GM18867 (cell line): ENCODE results near the gene UGT2B7.
"Not testable (repeated sequence)": the region's sequence is repeated elsewhere in the genome, so short reads cannot be mapped to it uniquely, and the experiment has no call there.

ENCODE experiments used
- ATAC-seq: cut with Tn5 transposase; IDR thresholded peaks from one replicate; pipeline ENCODE4 v1.9.1; 2021; ENCODE audit warnings: mild to moderate bottlenecking, moderate library complexity; ENCODE audit not compliant: unreplicated experiment

UGT2B7 gene

DNA sequence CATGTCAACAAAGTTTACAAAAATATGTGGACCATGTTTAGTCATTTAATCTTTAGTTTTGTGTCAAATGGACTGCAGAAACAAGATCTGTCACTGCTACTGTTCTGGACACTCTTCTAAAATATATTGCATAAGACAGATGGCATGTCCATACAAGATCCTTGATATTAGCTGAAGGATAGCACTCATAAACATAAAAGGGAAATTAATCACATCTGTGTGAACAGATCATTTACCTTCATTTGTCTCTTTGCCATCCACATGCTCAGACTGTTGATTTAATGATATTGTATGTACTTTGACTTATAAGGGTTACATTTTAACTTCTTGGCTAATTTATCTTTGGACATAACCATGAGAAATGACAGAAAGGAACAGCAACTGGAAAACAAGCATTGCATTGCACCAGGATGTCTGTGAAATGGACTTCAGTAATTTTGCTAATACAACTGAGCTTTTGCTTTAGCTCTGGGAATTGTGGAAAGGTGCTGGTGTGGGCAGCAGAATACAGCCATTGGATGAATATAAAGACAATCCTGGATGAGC is at the start of gene UGT2B7:
Gene UGT2B7, plus strand, starts transcription at position 364 of the 546 bp plus-strand sequence. Its CDS starts 47 bp downstream, at position 411.
- ATAC-seq, result no peak

DNA sequence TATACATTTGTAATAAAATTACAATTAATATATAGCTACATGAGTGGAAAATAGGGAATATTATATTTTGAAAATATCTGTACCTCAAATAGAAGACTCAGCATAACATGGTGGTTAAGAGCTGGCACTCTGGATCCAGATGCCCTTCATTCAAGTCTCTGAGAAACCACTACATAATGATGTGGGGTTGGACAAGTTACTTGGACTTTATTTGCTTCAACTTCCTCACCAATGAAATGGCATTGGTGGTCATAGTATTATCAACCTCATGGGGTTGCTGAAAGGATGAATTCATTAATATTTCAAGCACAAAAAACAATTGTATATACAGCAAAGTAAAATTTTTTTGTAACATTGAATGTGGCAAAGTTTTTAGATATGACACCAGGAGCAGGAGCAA is 46.4 kb upstream of the UGT2B7 start:
- ATAC-seq, result no peak

DNA sequence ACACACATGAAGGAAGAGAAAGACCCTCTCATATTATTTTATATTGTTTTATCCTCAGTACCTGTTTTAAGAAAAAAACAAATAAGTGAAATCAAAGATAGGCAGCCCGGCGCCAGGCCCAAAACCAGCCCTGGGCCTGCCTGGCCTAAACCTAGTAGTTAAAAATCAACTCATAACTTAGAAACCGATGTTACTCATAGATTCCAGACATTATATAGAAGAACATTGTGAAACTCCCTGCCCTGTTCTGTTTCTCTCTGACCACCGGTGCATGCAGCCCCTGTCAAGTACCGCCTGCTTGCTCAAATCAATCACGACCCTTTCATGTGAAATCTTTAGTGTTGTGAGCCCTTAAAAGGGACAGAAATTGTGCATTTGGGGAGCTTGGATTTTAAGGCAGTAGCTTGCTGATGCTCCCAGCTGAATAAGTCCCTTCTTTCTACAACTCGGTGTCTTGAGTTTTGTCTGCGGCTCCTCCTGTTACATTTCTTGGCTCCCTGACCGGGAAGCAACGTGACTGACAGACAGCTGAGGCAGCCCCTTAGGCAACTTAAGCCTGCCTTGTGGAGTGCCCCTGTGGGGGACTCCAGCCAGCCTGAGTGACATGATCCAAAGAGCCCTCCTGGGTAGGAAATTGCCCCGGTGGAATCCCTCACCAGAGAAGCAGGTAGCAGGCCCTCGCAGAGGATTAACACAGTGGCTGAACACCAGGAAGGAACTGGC is 45.3 kb upstream of the UGT2B7 start:
- ATAC-seq, result peak; percentile 32

DNA sequence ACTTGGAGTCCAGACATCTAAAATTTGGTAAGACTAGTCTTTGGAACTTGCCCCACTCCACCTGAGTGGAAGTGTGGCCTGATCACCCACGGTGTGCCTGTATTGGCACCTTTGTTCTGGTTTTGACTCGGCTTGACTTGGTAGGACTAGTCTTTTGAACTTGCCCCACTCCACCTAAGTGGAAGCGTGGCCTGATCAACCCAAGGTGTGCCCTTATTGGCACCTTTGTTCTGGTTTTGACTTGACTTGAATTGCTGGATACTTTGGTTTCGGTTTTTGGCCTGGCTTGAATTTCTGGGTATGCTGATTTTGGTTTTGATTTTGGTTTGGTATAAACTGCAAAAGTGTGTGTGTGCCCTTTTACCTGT is 44.7 kb upstream of the UGT2B7 start:
- ATAC-seq, result peak; percentile 49

DNA sequence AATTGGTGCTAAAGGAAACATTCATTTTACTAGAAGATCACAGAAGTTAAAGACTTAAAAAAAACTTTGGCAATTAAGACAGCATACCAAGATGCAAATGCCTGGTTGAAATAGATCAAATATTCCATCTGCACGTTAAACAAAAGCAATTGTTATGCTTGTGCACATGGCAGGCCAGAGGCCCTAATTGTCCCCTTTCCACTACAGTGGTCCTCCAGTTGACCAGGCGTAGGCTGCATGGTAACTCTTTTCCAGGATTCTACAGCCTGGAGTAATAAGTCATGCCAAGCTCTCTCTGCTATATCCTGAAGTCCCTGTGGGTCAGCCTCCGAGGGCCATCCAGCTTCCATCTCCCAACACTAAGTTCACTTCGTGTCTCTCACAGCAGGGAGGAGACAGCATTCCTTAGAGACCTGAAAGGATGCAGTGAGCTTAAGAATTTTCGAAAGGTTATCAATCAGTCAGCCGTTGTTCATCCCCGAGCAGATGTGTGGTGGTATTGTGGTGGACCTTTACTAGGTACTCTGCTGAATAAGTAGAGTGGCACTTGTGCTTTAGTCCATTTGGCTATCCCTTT is 42.9 kb upstream of the UGT2B7 start:
- not testable (repeated sequence) for ATAC-seq

DNA sequence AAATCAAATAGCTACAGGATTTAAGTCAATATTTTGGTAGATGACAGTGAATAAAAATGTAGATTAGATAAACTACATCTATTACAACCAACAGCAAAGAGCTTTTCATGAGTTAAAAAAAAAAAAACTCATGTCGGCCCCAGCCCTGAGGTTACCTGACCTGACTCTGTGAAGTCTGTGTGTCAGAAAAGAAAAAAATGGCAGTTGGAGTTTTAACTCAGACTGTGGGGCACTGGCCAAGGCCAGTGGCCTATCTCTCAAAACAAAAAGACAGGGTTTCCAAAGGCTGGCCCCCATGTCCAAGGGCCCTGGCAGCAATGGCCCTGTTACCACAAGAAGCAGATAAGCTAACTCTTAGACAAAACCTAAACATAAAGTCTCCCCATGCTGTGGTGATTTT is 42.2 kb upstream of the UGT2B7 start:
- not testable (repeated sequence) for ATAC-seq

DNA sequence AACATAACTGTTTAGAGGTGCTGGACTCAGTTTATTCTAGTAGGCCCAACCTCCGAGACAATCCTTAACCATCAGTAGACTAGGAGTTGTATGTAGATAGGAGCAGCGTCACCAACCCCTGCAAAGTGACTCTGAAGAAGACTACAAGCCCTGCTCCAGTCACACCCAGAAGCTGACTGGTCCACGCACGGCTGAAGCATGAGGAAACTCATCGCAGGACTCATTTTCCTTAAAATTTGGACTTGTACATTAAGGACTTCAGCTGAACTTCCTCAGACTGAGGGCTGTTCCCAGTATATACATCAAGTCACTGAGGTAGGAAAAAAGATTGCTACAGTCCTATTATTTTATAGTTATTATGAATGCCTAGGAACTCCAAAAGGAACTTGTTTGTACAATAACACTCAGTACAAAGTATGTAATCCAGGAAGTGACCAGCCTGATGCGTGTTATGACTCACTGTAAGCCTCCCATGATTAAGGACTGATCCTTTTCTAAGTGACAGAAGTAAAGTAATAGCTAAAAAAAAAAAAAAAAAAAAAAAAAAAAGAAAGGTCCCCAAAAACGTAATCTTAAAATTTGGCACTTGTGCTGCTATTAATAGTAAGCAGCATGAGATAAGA is 41.6 kb upstream of the UGT2B7 start:
- ATAC-seq, result peak; percentile 49

DNA sequence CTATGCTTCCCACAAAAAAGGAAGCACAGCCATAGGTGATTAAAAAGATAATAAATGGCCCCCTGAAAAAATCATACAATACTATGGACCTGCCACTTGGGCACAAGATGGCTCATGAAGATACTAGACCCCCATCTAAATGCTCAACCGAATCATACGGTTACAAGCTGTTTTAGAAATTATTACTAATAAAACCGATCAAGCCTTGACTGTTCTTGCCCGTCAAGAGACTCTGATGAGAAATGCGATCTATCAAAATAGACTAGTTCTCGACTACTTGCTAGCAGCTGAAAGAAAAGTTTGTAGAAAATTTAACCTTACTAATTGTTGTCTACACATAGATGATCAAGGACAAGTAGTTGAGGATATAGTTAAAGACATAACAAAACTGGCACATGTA is 40.1 kb upstream of the UGT2B7 start:
- ATAC-seq, result no peak

DNA sequence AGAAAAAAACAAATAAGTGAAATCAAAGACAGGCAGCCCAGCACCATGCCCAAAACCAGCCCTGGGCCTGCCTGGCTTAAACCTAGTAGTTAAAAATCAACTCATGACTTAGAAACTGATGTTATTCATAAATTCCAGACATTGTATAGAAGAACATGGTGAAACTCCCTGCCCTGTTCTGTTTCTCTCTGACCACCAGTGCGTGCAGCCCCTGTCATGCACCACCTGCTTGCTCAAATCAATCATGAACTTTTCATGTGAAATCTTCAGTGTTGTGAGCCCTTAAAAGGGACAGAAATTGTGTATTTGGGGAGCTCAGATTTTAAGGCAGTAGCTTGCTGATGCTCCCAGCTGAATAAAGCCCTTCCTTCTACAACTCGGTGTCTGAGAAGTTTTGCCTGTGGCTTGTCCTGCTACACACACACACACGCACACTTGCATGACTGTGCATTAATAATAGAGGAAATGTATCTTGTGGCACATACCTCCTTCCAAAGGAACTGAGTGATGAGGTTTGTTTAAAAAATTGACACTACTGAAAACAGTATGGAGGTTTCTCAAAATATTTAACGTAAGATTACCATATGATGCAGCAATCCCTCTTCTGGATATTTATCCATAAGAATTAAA is 39.2 kb upstream of the UGT2B7 start:
- ATAC-seq, result no peak

DNA sequence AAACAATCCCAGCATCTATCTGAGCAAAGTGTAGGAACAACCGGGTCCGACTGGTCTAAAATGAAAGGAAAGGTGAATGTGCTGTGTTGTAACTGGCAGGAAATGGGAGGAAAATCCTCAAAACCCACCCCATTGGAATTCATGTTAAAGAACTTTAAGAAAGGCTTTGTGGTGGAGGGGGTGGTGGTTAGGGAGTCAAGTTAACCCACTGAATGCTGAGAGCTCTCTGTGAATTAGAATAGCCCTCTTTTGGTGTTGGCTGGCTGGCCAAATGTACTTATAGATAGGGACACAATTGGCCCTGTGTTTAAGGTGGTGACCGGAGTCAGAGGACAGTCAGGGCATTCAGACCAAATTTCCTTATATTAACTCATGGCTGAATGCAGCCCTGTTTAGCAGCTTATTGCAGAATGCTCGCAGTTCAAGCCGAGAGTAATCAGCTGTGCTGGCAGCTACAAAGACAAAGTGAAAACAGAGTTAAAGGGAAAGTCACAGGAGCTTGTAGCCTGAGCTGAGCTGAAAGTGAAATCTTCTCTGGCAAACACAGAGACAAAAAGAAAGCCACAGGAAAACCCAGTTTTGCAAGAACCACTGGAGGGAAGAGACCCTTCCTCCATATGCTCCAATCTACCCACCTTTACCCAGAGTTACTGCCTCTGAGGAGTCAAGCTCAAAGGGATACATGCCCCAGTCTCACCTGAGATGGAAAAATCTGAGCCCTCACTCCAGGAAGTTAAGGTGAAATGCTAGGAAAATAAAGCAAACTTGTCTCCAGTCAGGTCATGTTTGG is 38.5 kb upstream of the UGT2B7 start:
- peak; percentile 79 for ATAC-seq

DNA sequence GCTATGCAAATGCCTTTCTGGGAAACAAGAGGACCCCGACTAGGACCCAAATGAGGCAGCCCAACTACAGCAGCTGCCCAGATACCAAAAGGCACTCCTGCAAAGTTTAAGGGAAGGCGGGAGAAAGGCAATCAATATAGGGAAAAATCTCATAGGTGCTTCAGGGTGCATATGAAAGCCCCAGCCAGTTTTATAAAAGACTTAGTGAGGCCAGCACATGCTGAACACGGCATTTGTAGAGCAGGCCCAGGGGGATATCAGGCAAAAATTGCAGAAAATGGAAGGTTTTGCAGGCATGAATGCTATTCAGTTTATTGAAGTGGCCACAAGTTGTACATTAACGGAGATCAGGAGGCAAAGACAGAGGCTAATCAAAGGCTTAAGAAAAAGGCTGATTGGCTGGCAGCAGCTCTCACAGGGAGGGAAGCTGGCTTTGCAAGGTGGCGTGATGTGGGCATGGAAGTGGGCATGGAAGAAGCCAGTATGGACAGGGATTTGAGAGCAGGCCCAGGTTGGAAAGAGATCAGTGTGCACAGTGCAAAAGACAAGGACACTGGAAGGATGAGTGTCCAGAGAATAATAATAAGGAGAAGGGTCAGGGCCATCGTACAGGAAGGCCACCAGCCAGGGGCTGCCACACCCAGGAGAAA is 37.7 kb upstream of the UGT2B7 start:
- no peak for ATAC-seq

DNA sequence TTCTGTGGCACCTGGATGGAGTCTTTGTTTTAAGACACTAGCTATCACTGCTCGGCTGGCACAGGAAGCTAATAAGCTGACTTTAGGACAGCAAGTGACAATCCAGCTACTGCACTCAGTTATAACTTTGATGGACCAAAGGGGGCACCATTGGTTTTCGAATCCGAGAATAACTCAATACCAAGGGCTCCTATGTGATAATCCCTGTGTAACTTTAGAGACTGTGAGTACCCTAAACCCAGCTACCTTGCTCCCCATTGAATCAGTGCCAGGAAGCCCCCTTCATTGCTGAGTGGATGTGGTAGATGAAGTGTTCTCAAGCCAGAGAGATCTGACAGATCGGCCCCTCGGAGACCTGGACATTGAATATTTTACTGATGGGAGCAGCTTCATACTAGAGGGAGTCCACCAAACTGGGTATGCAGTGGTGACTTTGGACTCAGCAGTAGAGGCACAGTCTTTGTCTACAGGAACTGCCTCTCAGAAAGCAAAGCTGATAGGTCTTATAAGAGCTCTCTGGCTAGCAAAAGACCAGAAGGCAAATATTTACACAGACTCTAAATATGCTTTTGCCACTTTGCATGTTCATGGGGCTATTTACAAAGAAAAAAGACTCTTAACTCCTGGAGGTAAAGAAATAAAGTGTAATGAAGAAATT is 35.5 kb upstream of the UGT2B7 start:
- ATAC-seq, result peak; percentile 32

DNA sequence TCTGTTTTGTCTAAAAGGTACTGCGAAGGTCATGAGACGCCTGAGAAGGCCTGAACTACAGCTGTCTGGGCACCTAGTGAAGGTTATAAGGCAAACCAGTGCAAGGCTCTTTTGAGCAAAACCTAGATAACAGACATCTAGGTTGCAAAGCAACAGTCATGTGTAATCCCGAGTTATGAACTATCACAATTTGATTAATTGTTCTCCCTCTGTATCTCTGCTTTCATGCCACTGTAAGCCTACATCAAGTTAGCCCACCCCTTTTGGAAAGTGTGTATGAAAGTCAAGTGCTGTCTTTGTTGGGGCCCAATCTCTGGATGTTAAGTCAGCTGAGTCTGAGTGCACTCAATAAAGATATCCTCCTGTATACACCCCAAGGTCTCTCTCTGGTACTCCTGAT is 31.9 kb upstream of the UGT2B7 start:
- no peak for ATAC-seq

DNA sequence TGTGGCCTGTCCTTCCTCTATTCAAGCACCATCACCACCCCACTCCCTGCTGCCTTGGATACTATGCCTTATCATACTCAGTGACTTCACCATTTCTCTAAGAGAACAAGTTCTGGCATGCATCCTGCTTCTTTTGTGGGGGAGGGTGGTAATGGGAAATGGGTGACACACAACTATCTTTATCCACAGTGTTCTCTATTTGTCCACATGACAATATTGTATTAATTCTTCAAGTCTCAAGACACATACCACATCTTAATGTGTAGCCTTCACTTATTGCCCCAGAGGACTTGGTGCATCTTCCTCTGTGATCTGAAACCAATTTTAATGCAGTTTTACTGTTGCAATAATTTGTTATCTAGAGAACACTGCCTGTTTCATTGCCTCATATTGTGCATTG is 29.3 kb upstream of the UGT2B7 start:
- ATAC-seq, result no peak

DNA sequence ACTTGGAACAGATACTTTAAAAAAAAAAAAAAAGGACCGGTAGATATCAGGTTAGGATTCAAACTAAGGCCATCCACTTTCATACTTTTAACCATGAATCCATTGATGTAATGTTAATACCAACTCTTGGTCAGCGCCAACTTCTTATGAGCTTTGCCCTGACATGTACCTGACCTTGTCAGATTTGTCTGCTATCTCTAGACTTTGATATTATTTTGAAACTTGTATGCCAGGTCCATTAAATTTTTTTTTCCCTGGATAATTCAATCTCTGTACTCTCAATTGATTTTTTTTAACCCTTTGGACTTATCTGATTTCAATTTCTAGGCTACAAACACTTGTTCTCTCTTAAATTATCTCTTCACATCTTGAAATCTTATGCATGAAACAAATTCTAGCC is 27.2 kb upstream of the UGT2B7 start:
- no peak for ATAC-seq

DNA sequence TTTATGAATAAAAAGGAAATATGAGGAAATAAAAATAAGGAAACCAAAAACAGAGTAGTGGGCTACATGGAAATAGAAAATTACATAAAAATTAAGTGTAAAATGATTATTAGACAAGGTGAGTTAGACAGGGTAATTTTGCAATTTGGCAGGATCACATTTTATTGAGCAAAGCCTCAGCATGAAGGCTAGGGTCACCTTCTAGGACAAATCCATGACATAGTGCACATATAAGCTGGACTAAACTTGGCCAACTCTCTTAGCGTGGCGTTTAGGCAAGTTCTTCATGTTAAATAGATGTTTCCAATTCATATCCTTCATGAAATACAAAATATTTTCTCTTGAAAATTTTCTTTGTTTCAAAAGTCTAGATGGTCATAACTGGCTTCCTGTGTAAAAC is 25.7 kb upstream of the UGT2B7 start:
- ATAC-seq, result no peak

DNA sequence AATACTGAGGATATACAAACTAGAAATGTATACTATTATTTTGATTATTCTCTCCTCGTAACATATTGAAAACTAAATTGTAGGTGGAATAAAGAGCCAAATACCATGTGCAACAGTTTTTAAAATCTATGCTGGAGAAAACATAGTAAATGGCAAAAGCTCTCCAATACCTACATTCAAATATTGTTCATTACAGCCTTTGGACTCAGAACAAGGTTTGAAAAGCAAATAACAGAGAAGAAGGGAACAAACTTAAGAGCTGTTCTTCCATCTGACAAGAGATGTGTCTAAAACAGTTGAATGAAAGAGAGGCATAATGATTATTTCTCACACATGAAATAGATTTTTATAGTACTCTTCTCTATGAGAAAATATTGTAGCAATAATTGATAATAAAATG is 25.0 kb upstream of the UGT2B7 start:
- no peak for ATAC-seq

DNA sequence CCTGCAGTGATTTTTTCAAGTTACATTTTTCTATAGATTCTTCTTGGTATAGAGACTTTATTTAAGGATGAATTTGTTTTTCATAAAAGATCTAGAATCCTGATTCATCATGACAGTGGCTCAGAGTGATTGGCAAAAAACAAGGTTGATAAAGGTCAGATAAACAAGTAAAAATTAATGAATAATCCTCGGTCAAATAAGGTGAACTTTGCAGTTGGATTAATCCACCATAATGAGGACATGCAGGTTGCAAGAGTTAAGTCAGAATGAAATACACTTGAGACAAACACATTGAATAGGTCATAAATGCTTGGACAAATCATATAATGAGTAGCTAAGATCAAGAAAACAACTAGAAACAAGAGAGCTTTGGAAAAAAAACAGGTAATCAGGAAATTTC is 22.9 kb upstream of the UGT2B7 start:
- no peak for ATAC-seq

DNA sequence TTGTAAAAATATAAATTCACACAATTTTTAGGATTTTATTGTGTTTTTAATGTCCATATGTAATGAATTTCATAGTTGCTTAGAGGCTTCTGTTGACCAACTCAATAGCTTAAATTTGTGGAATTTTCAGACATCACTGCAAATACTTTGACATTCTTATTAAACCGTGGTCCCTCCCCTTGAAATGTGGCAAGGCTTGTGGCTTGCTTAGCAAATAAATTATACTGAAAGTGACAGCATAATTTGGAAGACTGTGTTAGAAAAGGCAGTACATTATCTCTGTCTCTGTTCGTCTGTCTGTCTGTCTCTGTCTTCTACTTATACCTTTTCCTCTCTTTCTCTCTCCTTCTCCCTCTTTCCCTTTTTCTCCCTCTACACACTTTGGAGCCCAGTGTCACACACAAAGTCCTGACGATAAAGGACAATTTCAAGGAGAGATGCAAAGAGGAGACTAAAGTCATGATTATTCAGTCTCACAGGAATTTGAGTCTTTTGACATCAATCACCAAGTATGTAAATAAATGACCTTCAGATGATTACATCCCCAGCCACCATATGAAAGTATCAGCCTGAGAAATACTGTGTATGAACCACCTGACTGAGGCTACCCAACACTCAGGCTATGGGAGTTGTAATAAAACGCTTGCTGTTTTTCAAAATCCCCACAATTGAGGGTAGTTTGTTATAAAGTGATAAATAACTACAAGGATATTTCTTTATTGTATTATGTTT is 21.0 kb upstream of the UGT2B7 start:
- no peak for ATAC-seq
